Measurements from ENCODE around the gene BSPRY. TPM values are rescaled to one million over a fixed set of nuclear protein-coding genes. Genes with fewer than 3 reads are reported as not detected.

BSPRY gene
- total and polyA plus RNA-seq, 2 of the 13 experiments (the other 11 are each of a cell fraction or from before 2014, with no cell fraction given): 0.09 to 0.26 TPM

GRCh38 chr9:113387560-113388230, 38.4 kb downstream of the BSPRY start (continued):
- 0 out of 2 replicates have a peak, but pooled peaks have one; percentile 55 for TF ChIP-seq POGZ (CRISPR knock-in tag; IDR thresholded peaks at IDR 0.05)
- peak; percentile 89; the same call in 1 of the 2 replicates for TF ChIP-seq NCOR1 (IDR thresholded peaks at IDR 0.05; ENCODE audit: borderline replicate concordance, low read length)
- peak; percentile 48; the same call in 1 of the 2 replicates for TF ChIP-seq YEATS2 (CRISPR knock-in tag; IDR thresholded peaks at IDR 0.05; ENCODE audit: borderline replicate concordance)
- no peak for TF ChIP-seq NFKBIZ (CRISPR knock-in tag; IDR thresholded peaks at IDR 0.05)
- TF ChIP-seq STAT6 (CRISPR knock-in tag; IDR thresholded peaks at IDR 0.05; ENCODE audit: borderline replicate concordance): peak; percentile 81
- TF ChIP-seq AGO1 (IDR thresholded peaks at IDR 0.05; ENCODE audit: low read depth, low read length, poor library complexity, severe bottlenecking): no peak
- no peak for TF ChIP-seq HCFC1 (IDR thresholded peaks at IDR 0.05; ENCODE audit: low read depth, low read length)
- TF ChIP-seq EED (CRISPR knock-in tag; IDR thresholded peaks at IDR 0.05): peak; percentile 77; the same call in 1 of the 2 replicates
- TF ChIP-seq IKZF4 (CRISPR knock-in tag; IDR thresholded peaks at IDR 0.05; ENCODE audit: borderline replicate concordance, low read depth, not compliant biosample characterization): no peak
- TF ChIP-seq E2F1 (CRISPR knock-in tag; IDR thresholded peaks at IDR 0.05): no peak; the same call in 1 of the 2 replicates
- no peak for TF ChIP-seq E2F5 (CRISPR knock-in tag; conservative IDR thresholded peaks at IDR 0.05)
- TF ChIP-seq ZFP91 (CRISPR knock-in tag; IDR thresholded peaks at IDR 0.05; ENCODE audit: borderline replicate concordance): no peak; the same call in 1 of the 2 replicates
- no peak for TF ChIP-seq XBP1 (CRISPR knock-in tag; IDR thresholded peaks at IDR 0.05)
- TF ChIP-seq ZMAT3 (CRISPR knock-in tag; conservative IDR thresholded peaks at IDR 0.05): peak; percentile 51; the same call in 1 of the 2 replicates
- TF ChIP-seq HOXA5 (CRISPR knock-in tag; IDR thresholded peaks at IDR 0.05): peak; percentile 85
- no peak for TF ChIP-seq ZNF576 (CRISPR knock-in tag; IDR thresholded peaks at IDR 0.05)
- peak; percentile 58 for TF ChIP-seq FOXA3 (CRISPR knock-in tag; IDR thresholded peaks at IDR 0.05)
- no peak for TF ChIP-seq ZBTB1 (CRISPR knock-in tag; IDR thresholded peaks at IDR 0.05; ENCODE audit: borderline replicate concordance)
- no peak for TF ChIP-seq CC2D1A (CRISPR knock-in tag; IDR thresholded peaks at IDR 0.05)
- no peak for TF ChIP-seq HNRNPLL (IDR thresholded peaks at IDR 0.05; ENCODE audit: low read depth, low read length, poor library complexity, severe bottlenecking)
- peak; percentile 94 for TF ChIP-seq RXRB (CRISPR knock-in tag; IDR thresholded peaks at IDR 0.05; ENCODE audit: borderline replicate concordance)
- peak; percentile 53; the same call in 1 of the 2 replicates for TF ChIP-seq MYC (CRISPR knock-in tag; IDR thresholded peaks at IDR 0.05; ENCODE audit: borderline replicate concordance)
- TF ChIP-seq ZNF619 (CRISPR knock-in tag; IDR thresholded peaks at IDR 0.05): no peak
